NCI-H226 (cell line): Measurements from ENCODE around the gene TRMU.

Experiments
- DNase-seq: peaks from one replicate; pipeline ENCODE4 v3.0.0-alpha.2; 2015

TRMU gene, protein sequence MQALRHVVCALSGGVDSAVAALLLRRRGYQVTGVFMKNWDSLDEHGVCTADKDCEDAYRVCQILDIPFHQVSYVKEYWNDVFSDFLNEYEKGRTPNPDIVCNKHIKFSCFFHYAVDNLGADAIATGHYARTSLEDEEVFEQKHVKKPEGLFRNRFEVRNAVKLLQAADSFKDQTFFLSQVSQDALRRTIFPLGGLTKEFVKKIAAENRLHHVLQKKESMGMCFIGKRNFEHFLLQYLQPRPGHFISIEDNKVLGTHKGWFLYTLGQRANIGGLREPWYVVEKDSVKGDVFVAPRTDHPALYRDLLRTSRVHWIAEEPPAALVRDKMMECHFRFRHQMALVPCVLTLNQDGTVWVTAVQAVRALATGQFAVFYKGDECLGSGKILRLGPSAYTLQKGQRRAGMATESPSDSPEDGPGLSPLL

DNA sequence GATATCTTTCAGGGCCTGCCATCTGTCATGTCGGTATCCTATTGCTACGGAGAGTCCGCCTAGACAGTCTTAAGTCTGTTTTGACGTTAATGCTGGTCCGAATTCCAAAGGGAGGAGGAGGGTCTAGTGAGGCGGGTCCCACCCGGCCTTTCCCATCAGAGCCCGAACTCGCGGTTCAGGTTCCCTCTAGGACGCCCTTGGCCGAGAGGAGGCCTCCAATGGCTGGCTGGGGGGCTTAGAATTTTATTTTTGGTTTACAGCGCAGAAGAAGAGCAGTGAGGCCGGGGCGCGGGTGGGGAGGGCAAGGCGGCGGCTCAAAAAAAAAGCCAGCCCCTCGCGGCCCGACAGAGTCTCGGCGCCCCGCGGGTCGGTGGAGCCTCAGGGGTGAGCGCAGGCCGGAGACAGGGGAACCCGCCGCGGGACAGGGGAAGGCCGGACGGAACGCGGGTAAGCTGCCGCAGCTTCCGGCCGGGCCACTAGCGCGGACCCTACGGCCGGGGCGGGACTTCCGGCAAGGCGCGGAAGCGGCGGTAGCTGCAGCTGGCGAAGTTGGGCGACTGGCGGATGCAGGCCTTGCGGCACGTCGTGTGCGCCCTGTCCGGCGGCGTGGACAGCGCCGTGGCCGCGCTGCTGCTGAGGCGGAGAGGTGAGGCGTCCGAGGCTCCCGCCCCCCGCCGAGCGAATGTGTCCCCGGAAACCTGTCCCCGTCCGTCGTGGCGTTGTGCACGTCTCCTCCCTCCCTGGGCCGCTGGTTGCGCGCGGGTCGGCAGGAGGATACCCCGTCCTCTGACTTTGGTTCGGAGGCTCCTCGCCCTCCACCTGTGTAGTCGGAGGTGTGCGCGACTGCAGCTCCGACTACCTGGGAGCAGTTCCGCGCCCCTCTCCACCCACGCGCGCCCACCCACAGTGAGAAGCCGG lies at the start of gene TRMU:
Gene TRMU (plus strand): TSS at position 514 of the 918 bp plus-strand sequence. CDS start 51 bp downstream, at position 565.
- peak; percentile 61 for DNase-seq

DNA sequence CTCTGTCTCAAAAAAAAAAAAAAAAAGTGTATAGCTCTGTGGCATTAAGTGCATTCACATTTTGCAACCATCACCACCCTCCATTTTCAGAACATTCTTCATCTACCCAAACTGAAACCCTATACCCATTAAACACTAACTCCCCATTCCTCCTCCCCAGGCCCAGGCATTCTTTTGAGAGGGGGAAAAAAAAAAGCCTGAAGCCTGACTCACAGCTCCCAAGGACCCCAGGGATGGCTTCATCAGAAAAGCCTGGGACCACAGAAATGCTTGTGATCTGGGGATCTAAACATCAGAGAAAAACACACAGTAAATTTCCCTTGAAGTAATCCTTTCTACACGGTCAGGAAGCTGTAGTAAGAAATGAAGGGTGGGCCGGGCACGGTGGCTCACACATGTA lies 49.5 kb upstream of the TRMU start:
- DNase-seq, result no peak

DNA sequence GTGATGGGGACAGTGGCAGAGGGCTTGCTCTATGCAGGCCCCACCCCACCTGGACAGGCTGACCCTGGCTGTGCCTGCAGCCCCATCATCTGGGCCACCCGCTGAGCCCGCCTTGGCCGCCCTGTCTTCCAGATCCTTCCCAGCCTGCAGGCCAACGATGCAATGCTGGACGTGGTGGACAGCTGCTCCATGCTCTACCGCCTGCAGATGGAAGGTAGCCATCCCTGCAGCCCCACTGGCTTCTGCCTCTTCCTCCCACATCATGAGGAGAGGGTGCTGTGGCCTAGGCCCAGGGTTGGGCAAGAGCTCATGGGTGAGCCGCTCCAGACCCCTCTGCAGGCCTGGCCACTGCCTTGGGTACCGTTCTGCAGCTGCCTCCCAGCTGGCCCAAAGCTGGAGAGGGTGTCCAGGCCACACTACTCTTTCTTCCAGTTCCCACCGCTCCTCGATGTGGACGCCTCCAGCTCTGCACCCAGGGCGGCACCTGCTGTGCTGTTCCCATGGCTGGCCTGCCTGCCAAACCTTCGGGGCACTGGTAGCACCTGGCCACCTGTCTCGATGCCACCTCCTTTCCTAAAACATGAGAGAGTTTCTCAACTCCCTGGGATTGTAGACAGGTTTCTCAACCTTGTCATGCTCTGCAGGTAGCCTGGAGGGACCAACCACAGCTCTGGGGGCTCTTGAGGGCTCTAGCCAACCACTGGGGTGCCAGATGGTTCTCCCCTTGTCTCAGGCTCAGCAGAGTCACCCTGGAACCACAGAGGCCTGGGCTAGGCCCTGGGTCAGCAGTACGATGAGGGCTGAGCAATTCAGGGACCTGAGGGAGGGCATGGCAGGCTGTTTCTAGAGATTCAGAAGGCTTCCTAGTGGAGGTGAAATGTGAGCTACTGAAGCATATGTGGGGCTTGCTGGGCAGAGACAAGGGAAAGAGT lies 48.3 kb upstream of the TRMU start:
- DNase-seq, result no peak

DNA sequence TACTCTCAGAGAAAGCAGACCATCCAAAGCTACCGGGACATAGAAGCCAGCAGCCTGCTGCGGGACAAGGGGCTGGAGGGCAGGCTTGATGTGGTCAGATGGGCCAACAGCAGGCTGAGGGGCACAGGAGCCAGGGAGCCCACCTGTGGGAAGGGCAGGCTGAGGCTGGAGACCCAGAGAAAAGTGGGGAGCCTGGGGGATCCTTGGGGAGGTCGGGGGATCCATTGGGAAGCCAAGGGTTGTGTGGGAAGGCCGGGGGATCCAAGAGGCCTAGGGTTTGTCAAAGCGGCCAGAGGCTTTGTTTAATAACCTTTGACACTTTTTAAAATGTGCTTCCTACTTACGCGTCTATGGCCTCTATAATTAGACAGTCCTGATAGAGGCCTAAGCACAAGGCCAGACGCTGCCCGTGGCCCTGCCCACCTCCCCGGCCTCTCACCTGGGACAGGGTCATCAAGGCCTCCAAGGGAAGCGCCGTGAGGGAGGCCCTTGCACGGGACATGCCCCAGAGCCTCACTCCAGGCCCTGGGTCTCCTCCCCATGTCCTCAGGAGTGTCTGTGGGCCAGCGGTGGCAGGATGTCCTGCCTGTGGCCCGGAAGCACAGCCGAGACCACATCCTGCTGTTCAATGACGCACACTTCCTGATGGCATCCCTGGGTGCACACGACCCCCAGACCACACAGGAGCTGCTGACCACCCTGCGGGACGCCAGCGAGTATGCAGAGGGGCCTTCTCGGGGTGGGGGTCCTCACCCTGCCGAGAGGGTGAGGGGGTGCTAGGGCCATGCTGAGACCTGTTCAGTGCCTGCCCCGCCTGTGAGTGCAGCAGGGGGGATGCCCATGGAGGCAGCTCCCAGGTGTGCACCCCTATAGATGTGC lies 47.4 kb upstream of the TRMU start:
- DNase-seq, result no peak

DNA sequence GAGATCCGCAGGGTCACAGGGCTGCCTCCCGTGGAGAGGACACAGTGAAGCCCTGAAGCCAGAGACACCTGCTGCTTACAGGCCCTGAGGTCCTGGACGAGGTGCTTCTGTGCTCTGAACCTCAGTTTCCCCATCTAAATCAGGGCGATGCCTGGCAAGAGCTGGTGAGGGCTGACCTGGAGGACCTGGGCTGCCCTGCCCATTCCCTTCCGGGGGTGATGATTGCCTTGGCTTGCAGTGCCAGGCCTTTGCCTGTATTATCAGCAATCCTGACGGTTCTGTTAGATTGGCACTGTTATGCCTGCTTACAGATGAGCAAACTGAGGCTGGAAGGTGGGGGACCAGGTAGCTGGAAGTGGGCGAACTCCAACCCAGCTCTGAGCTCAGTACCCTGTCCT lies 46.7 kb upstream of the TRMU start:
- DNase-seq, result no peak

DNA sequence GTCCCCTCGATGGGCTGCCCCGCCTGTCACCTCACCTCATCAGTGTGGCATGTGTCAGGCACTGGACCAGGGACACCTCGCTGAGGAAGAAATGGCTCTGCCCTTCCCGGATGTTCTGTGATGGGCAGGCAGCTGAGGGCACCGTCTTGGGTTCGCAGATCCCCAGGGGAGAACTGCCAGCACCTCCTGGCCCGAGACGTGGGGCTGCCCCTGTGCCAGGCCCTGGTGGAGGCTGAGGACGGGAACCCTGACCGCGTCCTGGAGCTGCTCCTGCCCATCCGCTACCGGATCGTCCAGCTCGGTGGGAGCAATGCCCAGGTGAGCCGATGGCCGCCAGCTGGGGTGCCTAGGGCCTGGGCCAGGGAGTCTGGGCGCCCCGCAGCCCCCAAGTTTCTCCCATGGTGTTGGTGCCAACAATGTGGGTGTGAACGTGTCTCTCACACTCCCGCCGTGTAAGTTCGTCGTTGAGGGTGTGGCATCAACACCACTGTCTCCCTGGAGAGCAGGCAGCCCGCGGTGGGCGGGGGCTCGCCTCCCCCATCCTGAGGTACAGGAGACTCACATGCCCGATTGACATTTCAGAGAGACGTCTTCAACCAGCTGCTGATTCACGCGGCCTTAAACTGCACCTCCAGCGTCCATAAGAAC lies 46.1 kb upstream of the TRMU start:
- DNase-seq, result no peak

DNA sequence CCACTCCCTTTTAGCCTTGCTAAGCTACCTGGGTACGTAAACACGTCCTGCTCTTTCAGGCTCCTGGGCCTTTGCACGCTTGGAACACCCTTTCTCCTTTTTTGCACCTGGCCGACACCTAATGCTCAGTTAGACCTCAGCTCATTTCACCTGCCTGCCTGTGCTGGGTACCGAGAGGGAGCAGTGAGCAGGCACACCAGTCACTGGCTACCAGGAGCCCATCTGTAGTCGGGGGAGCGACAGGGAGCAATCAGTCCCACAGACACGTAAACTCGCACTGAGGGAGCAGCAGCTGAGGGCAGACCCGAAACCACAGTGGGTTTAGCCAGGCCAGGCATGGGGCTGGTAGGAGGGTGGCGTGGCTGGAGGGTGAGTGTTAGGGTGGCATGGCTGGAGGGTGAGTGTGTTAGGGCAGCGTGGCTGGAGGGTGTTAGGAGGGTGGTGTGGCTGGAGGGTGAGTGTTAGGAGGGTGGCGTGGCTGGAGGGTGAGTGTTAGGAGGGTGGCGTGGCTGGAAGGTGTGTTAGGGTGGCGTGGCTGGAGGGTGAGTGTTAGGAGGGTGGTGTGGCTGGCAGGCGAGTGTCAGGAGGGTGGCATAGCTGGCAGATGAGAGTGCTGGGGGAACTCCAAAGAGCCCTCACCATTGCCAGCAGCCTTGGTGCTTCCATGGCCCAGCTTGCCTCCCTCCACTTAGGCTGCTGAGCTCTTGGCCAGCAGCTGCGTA lies 45.2 kb upstream of the TRMU start:
- DNase-seq, result no peak

DNA sequence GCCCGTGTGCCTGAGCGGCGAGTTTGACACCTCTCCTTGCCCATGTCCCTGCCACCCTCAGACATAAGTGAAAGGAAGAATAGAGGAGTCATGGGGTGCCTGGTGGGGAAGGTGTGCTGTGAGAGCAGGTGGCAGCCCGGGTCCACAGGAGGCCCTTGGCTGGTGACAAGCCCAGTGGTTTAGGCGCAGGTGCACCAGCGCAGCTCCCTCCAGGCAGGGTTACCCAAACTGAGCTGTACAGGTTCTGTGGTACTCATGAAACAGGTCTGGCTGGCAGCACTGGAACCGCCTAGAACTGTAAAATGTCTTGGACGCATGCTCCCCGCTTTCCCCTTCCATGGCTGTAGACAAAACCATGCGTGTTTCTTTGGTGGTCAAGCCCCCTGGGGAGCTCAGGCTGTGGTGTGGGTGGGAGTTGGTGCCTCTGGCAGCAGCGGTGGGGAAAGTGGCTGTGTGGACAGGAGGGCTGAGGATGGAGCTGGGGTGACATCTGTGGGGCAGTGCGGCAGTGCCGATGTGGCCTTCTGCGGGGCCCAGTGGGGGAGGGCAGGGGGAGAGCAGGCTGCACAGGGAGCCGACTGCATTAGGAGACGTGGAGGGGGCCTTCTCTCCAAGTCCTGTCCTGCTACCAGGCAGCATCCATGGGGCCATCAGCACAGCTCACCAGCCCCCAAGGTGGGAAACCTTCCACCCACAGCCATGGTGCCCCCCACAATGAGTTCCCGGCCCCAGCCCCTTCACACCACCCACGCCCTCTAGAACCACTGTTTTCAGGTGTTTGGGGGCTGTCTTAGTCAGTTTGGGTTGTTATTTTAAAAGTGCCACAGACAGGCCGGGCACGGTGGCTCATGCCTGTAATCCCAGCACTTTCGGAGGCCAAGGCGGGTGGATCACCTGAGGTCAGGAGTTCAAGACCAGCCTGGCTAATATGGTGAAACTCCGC lies 44.4 kb upstream of the TRMU start:
- DNase-seq, result no peak

DNA sequence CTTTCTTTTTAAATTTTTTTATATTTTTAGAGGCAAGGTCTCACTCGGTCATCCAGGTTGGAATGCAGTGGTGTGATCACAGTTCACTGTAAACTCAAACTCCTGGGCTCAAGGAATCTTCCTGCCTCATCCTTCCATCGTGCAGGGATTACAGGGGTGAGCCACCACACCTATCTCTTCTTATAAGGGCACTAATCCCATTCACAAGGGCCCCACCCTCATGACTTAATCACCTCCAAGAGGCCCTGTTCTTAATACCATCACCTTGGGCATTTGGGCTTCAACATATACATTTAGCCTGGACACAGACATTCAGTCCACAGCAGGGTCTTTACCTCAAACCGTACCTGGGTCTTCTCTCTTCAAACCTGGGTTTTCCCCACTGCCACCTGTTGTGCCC lies 43.3 kb upstream of the TRMU start:
- no peak for DNase-seq

DNA sequence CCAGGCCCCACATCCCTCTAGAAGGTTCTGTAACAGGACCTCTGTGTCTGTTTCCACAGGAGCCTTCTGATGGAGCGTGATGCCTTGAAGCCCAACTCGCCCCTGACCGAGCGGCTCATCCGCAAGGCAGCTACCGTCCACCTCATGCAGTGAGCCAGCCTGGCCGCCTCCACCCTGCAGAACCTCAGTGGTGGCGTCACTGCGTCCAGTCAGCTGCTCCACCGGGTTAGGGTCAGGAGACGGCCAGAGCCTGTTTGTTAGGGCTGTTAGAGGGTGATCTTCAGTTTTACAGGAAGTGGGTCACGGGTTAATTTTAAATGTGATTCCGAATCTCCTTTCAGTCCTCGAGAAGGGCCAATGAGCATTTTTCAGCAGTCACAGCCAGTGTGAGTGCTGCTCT lies 42.8 kb upstream of the TRMU start:
- DNase-seq, result no peak

DNA sequence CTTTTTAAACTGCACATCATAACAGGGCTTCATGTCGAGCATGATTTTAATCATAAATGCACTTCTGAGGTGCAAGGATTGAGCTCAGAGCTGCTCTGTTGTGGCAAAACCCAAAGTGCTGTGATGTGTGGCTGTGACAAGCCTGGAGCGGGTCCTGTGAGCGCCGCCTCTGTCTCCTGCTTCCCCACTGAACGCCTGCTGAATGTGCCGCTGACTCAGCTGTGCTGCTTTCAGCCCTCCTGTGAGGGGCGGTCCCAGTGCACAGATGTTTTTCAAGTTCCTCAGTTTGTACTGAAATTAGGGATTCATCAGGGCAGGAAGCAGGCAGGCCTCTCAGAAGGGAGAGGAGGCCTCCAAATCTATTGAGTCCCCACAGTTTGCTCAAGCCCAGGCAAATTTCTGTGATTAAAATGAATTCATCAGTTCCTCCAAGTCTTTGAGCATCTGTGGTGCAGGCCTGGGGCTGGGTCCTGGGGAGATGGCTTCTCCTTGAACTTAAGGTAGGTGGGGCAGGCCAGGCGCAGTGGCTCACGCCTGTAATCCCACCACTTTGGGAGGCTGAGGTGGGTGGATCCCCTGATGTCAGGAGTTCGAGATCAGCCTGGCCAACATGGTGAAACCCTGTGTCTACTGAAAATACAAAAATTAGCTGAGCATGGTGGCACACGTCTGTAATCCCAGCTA lies 41.8 kb upstream of the TRMU start:
- no peak for DNase-seq

DNA sequence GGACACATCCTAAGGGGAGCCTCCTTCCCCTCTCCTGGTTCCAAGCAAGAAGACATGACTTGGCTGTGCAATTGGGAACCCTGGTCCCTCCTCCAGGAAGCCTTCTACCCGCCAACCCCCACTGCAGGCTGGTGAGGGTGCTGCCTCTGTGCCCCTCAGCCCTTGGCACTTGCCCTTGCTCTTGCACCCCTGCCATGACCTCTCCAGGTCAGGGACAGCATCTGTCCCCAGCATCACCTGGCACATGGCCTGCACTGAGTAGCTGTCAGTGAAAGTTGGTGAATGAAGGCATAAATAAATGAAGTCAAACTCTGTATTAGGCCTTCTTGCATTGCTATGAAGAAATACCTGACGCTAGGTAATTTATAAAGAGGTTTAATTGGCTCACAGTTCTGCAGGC lies 40.7 kb upstream of the TRMU start:
- DNase-seq, result no peak

DNA sequence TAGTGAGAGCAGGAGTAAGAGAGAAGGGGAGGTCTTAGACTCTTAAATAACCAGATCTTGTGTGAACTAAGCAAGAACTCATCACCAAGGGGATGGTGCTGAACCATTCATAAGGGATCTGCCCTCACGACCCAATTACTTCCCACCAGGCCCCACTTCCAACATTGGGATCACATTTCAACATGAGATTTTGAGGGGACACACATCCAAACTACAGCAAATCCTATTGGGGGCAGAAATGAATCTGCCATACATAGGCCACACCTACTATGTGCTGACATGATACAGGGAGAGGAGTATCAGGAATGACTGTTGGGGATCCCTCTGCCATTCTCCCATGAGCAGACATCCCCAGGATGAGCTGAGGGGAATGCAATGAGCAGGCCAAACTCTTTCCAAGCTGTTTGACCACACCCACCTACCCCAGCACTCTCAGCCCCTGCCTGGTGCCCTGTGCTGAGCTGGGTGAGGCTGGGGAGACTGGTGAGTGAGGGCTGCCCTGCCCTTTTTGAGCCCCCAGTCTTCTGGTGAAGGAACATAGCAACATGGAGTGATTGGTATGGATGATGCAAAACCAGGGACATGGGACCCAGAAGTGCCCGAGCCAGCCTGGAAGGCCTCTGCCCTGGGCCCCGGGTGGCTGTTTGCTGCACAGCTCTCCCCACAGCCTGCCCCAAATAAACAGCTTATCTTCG lies 40.1 kb upstream of the TRMU start:
- DNase-seq, result no peak

DNA sequence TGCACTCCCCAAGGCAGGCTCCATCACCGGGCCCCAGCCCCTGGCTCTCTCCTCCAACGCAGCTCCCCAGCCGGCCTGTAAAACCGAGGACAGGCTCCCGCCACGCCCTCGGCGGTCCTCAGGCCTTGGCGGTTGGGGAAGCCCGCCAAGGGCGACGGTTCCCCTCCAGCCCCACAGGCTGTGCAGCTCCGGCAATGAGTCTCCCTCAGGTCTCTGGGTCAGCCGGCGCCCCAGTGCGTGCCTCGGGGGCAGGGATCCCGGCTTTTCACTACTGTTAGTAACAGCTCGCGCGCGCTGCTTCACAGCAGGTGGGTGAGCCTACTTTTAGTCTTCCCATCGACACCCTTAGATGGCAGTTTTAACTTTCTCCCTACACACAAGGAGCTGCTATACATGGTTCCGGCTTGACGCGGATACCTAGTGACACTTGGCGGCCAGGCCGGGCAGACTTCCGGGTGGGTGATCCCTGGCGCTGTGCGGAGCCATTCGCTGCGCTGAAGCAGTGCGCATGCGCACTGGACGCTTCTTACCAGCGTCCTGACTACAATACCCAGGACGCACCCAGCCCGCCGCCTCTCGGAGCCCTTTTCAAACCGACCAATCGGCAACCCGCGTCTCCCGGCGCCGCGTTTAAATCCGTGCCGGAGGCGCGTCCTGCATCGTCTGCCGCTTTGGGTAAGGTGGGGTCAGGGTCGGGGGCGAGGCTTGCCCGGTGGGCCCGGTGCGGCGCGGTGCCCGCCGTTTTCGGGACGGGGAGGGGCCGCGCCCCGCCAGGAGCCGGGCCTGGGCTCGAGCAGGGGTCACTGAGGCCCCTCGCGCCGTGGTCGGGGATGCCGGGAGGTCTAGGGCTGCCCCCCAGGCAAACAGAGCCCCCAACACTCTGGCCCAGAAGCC lies 39.0 kb upstream of the TRMU start, which contains the start of gene GTSE1:
Gene GTSE1 (plus strand): TSS at position 614 of the 894 bp plus-strand sequence. CDS start 531 bp downstream, outside the sequence.
- DNase-seq, result peak; percentile 84

DNA sequence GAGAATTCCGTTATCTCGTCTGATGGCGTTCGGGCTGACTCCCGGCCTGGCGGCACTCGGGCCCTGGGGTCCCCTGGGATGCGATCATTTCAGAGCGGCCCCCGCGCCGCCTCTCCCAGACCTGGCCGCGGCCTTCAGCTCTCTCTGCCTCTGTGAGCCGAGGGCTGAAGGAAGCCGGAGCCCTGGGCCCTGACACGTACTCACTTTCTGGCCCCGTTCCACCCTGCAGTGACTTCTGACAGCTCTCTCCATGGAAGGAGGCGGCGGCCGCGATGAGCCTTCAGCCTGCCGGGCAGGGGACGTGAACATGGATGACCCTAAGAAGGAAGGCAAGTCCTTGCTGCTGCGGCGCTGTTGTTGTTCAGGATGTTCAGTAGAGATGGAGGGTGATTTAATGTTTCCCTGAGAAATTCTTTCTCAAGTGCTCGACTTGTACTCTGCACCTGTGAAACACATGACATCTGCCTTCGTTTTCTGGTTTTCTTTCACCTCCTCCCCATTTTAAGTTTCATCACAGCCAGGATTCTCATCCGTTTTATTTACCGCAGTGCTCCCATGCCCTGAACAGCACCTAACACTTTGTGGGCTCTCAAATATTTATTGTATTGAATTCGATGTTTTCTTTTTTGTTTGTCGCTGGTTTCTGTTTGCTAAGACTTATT lies 38.2 kb upstream of the TRMU start:
- DNase-seq, result no peak

DNA sequence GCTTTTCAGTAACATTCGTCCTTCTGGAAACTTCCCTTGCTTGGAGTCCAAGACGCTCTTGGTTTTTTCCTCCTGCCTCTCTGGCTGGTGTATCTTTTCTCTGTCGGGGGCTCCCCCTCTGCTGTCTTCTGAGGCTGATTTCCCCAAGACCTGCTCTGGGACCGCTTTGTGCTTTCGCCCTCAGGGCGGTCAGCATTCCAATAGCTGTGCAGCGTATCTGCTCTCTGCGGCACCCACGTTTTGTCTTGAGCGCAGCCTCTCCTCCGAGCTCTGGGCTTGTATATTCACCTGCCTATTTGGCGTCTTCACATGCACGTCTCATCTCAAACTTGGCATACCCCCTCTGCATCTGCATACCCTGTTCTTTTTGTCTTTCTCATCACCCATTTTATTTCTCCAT lies 36.4 kb upstream of the TRMU start:
- DNase-seq, result no peak
